HG03575 (cell line): Measurements from ENCODE around the gene MMP26.

Experiments used
- ATAC-seq: cut with Tn5 transposase; IDR thresholded peaks from one replicate; pipeline ENCODE4 v1.9.1; 2021; ENCODE audit not compliant: unreplicated experiment, insufficient number of reproducible peaks, low FRiP score; ENCODE audit errors: extremely low read depth

The MMP26 gene

GRCh38 chr11:4704054-4704789 is at the start of gene MMP26:
TSS of gene MMP26 (plus strand) at chr11:4704784.
- no peak for ATAC-seq

GRCh38 chr11:4658629-4659445 is 45.7 kb upstream of the MMP26 start:
- no peak for ATAC-seq

- no peak for ATAC-seq
Measured at GRCh38 chr11:4662876-4663275, 41.7 kb upstream of the MMP26 start.

- no peak for ATAC-seq
Measured at GRCh38 chr11:4664183-4664582, 40.4 kb upstream of the MMP26 start.

- no peak for ATAC-seq
Measured at GRCh38 chr11:4664786-4665185, 39.8 kb upstream of the MMP26 start.

GRCh38 chr11:4665424-4665823 is 39.2 kb upstream of the MMP26 start:
- ATAC-seq, result no peak

- ATAC-seq, result no peak
Measured at GRCh38 chr11:4671741-4672140, 32.8 kb upstream of the MMP26 start.

GRCh38 chr11:4672470-4672869 is 32.1 kb upstream of the MMP26 start:
- ATAC-seq, result no peak

- ATAC-seq, result no peak
Measured at GRCh38 chr11:4673781-4674180, 30.8 kb upstream of the MMP26 start.

GRCh38 chr11:4677948-4678347 is 26.6 kb upstream of the MMP26 start:
- ATAC-seq, result no peak

GRCh38 chr11:4680341-4680740 is 24.2 kb upstream of the MMP26 start:
- no peak for ATAC-seq

- no peak for ATAC-seq
Measured at GRCh38 chr11:4682623-4683419, 21.8 kb upstream of the MMP26 start.

GRCh38 chr11:4684631-4685285 is 19.8 kb upstream of the MMP26 start:
- ATAC-seq, result no peak

GRCh38 chr11:4695442-4695841 is 9.1 kb upstream of the MMP26 start:
- no peak for ATAC-seq

- ATAC-seq, result no peak
Measured at GRCh38 chr11:4697585-4697984, 7.0 kb upstream of the MMP26 start, which contains the start of gene OR51E2. TSS of gene OR51E2 (minus strand) at chr11:4697853. CDS start at chr11:4682711, 15,142 bp downstream.

- ATAC-seq, result peak; percentile 96
Measured at GRCh38 chr11:4699697-4700435, 4.7 kb upstream of the MMP26 start.

- no peak for ATAC-seq
Measured at GRCh38 chr11:4700436-4700820, 4.2 kb upstream of the MMP26 start.

- no peak for ATAC-seq
Measured at GRCh38 chr11:4704790-4705334, 278 bp downstream of the MMP26 start.
